ENCODE results near the gene SELENBP1. TPM values are rescaled to one million over a fixed set of nuclear protein-coding genes. Genes with fewer than 3 reads are reported as not detected.
"Not testable (repeated sequence)": the region's sequence is repeated elsewhere in the genome, so short reads cannot be mapped to it uniquely, and the experiment has no call there.

SELENBP1 gene
- total RNA-seq: not detected

- POLR2A ChIA-PET: no interaction called here
- CTCF ChIA-PET: interaction anchor here (0.6 kb wide), 2 partner anchors 150 to 264 kb away, joined by 3 read pairs; no protein-coding TSS in a partner anchor
Observed at GRCh38 chr1:151372058-151372934, at the start of gene SELENBP1. TSS of gene SELENBP1 (minus strand) at chr1:151372705. CDS start at chr1:151372641, 64 bp downstream.

GRCh38 chr1:151419819-151420218 lies 47.3 kb upstream of the SELENBP1 start:
- ChIA-PET CTCF (no interaction called here), POLR2A (no interaction called here)

- ChIA-PET POLR2A (no interaction called here), CTCF (interaction anchor here (0.7 to 0.9 kb wide), 2 partner anchors 43 to 77 kb away, joined by 3 to 4 read pairs; no protein-coding TSS in a partner anchor)
Observed at GRCh38 chr1:151418081-151418480, 45.6 kb upstream of the SELENBP1 start.

- ChIA-PET CTCF (interaction anchor here (0.7 to 0.8 kb wide), 2 partner anchors 59 to 457 kb away, joined by 3 to 4 read pairs; no protein-coding TSS in a partner anchor), POLR2A (no interaction called here)
Observed at GRCh38 chr1:151416231-151416630, 43.7 kb upstream of the SELENBP1 start.

GRCh38 chr1:151411884-151412283 lies 39.4 kb upstream of the SELENBP1 start:
- CTCF ChIA-PET: no interaction called here
- POLR2A ChIA-PET: no interaction called here

- ChIA-PET CTCF (interaction anchor here (0.7 kb wide), 1 partner anchor 542 kb away, joined by 3 read pairs; no protein-coding TSS in a partner anchor), POLR2A (no interaction called here)
Observed at GRCh38 chr1:151408891-151409290, 36.4 kb upstream of the SELENBP1 start.

GRCh38 chr1:151407304-151407703 lies 34.8 kb upstream of the SELENBP1 start:
- CTCF ChIA-PET: interaction anchor here (1.3 kb wide), 1 partner anchor 313 kb away, joined by 3 read pairs; no protein-coding TSS in a partner anchor
- POLR2A ChIA-PET: no interaction called here

- POLR2A ChIA-PET: no interaction called here
- CTCF ChIA-PET: no interaction called here
Observed at GRCh38 chr1:151406176-151406575, 33.7 kb upstream of the SELENBP1 start.

- POLR2A ChIA-PET: interaction anchor here (0.6 kb wide), 1 partner anchor 37 kb away, joined by 6 read pairs; no protein-coding TSS in a partner anchor
- CTCF ChIA-PET: interaction anchor here (0.6 to 0.7 kb wide), 2 partner anchors 291 to 651 kb away, joined by 3 to 4 read pairs; no protein-coding TSS in a partner anchor
Observed at GRCh38 chr1:151405187-151405951, 32.9 kb upstream of the SELENBP1 start.

- POLR2A ChIA-PET: no interaction called here
- CTCF ChIA-PET: no interaction called here
Observed at GRCh38 chr1:151403612-151404011, 31.1 kb upstream of the SELENBP1 start.

GRCh38 chr1:151402764-151403163 lies 30.3 kb upstream of the SELENBP1 start:
- ChIA-PET CTCF (no interaction called here), POLR2A (interaction anchor here (0.6 kb wide), 1 partner anchor 247 kb away, joined by 5 read pairs; no protein-coding TSS in a partner anchor)

GRCh38 chr1:151401860-151402259 lies 29.4 kb upstream of the SELENBP1 start:
- POLR2A ChIA-PET: no interaction called here

GRCh38 chr1:151401125-151401788 lies 28.8 kb upstream of the SELENBP1 start:
- ChIA-PET POLR2A (no interaction called here), CTCF (interaction anchor here (0.9 kb wide), 1 partner anchor 104 kb away, joined by 4 read pairs; no protein-coding TSS in a partner anchor)

More at GRCh38 chr1:151401860-151402259, 29.4 kb upstream of the SELENBP1 start:
- CTCF ChIA-PET: no interaction called here

- ChIA-PET POLR2A (interaction anchor here (0.5 to 1.0 kb wide), 4 partner anchors 18 to 203 kb away, joined by 3 to 6 read pairs (median 4); partner anchors contain the start of gene RFX5), CTCF (interaction anchor here (0.5 to 1.7 kb wide), 5 partner anchors 46 to 437 kb away, joined by 3 to 6 read pairs (median 3); no protein-coding TSS in a partner anchor)
Observed at GRCh38 chr1:151399324-151400171, 27.0 kb upstream of the SELENBP1 start, which contains the start of gene PSMB4. TSS of gene PSMB4 (plus strand) at chr1:151399573. CDS start at chr1:151399588, 15 bp downstream.

GRCh38 chr1:151396265-151396664 lies 23.8 kb upstream of the SELENBP1 start:
- CTCF ChIA-PET, POLR2A ChIA-PET: not testable (repeated sequence)

- POLR2A ChIA-PET: interaction anchor here (0.7 kb wide), 1 partner anchor 176 kb away, joined by 6 read pairs; no protein-coding TSS in a partner anchor
- CTCF ChIA-PET: interaction anchor here (0.6 kb wide), 1 partner anchor 83 kb away, joined by 4 read pairs; no protein-coding TSS in a partner anchor
Observed at GRCh38 chr1:151393583-151393982, 21.1 kb upstream of the SELENBP1 start.

GRCh38 chr1:151391079-151391563 lies 18.6 kb upstream of the SELENBP1 start:
- CTCF ChIA-PET: no interaction called here
- POLR2A ChIA-PET: no interaction called here
